Fibroblast of mammary gland (primary cell): ENCODE results near the gene GPR33.

ENCODE experiments used
- DNase-seq: peaks from one replicate; pipeline ENCODE4 v3.0.0-alpha.2; 2010; ENCODE audit warnings: low read depth
- H3K4me3 ChIP-seq: 2 replicates; pipeline ENCODE4 v1.5.1; 2011; ENCODE audit warnings: low read depth, mild to moderate bottlenecking, low read length, moderate library complexity; ENCODE audit not compliant: control insufficient read depth
- CTCF ChIP-seq: conservative IDR thresholded peaks from 2 replicates; pipeline ENCODE4 v1.5.1; 2011; ENCODE audit warnings: low read depth, low read length, inconsistent platforms; ENCODE audit not compliant: control insufficient read depth, insufficient read depth

Gene GPR33

GRCh38 chr14:31510855-31511254, 23.0 kb upstream of the GPR33 start:
- no peak overlapping the region for H3K4me3 ChIP-seq
- no peak for TF ChIP-seq CTCF
- DNase-seq: no peak

GRCh38 chr14:31510222-31510621, 22.4 kb upstream of the GPR33 start:
- DNase-seq: peak; percentile 18
- no peak overlapping the region for H3K4me3 ChIP-seq
- peak; percentile 33 for TF ChIP-seq CTCF

- TF ChIP-seq CTCF: no peak
- DNase-seq: no peak
- H3K4me3 ChIP-seq: no peak overlapping the region
Observed at GRCh38 chr14:31508135-31508534, 20.3 kb upstream of the GPR33 start.

- TF ChIP-seq CTCF: no peak
- no peak overlapping the region for H3K4me3 ChIP-seq
- peak; percentile 30 for DNase-seq
Observed at GRCh38 chr14:31505411-31505810, 17.6 kb upstream of the GPR33 start.

- no peak for DNase-seq
- no peak for TF ChIP-seq CTCF
- no peak overlapping the region for H3K4me3 ChIP-seq
Observed at GRCh38 chr14:31501870-31502269, 14.0 kb upstream of the GPR33 start.

GRCh38 chr14:31492759-31493498, 5.1 kb upstream of the GPR33 start:
- no peak for DNase-seq
- H3K4me3 ChIP-seq: no peak overlapping the region
- TF ChIP-seq CTCF: no peak
